HG03460 (cell line): ENCODE measurements around the gene CDKN1A.

Source experiments
- ATAC-seq: cut with Tn5 transposase; IDR thresholded peaks from one replicate; pipeline ENCODE4 v1.9.1; 2021; ENCODE audit not compliant: unreplicated experiment

CDKN1A gene

GRCh38 chr6:36677059-36677749 is 1.3 kb upstream of the CDKN1A start:
- no peak for ATAC-seq

GRCh38 chr6:36677753-36678487 is 594 bp upstream of the CDKN1A start:
- ATAC-seq = no peak

- no peak for ATAC-seq
These were observed 724 bp downstream of the CDKN1A start for GRCh38 chr6:36679043-36679833.

GRCh38 chr6:36682328-36683144 is 4.0 kb downstream of the CDKN1A start:
- peak; percentile 31 for ATAC-seq

GRCh38 chr6:36683145-36683655 is 4.7 kb downstream of the CDKN1A start:
- ATAC-seq = no peak

- no peak for ATAC-seq
These were observed 5.3 kb downstream of the CDKN1A start for GRCh38 chr6:36683656-36684446.

- ATAC-seq = no peak
These were observed 5.9 kb downstream of the CDKN1A start for GRCh38 chr6:36684447-36684812.

- ATAC-seq = no peak
These were observed 6.8 kb downstream of the CDKN1A start for GRCh38 chr6:36685166-36685924.

- no peak for ATAC-seq
These were observed 7.6 kb downstream of the CDKN1A start for GRCh38 chr6:36685926-36686667.

GRCh38 chr6:36686668-36687513 is 8.4 kb downstream of the CDKN1A start:
- ATAC-seq = no peak

GRCh38 chr6:36688063-36688738 is 9.7 kb downstream of the CDKN1A start:
- ATAC-seq = no peak

- no peak for ATAC-seq
These were observed 10.2 kb downstream of the CDKN1A start for GRCh38 chr6:36688739-36689075.

- no peak for ATAC-seq
These were observed 12.5 kb downstream of the CDKN1A start for GRCh38 chr6:36691011-36691410.

- ATAC-seq = no peak
These were observed 13.1 kb downstream of the CDKN1A start for GRCh38 chr6:36691612-36692011.

GRCh38 chr6:36692220-36692619 is 13.7 kb downstream of the CDKN1A start:
- peak; percentile 69 for ATAC-seq

GRCh38 chr6:36692861-36693702 is 14.6 kb downstream of the CDKN1A start:
- ATAC-seq = no peak
